NCI-H2029 (cell line): ENCODE measurements around the gene CELF4.
A peak's percentile ranks its signal among the peaks of the same experiment; 100 is the strongest.
"Not testable (repeated sequence)": the region's sequence is repeated elsewhere in the genome, so short reads cannot be mapped to it uniquely, and the experiment has no call there.

ENCODE experiments used
- DNase-seq: peaks from one replicate; lab custom pipeline; 2025; lab: John Stamatoyannopoulos, UW

Gene CELF4

DNA sequence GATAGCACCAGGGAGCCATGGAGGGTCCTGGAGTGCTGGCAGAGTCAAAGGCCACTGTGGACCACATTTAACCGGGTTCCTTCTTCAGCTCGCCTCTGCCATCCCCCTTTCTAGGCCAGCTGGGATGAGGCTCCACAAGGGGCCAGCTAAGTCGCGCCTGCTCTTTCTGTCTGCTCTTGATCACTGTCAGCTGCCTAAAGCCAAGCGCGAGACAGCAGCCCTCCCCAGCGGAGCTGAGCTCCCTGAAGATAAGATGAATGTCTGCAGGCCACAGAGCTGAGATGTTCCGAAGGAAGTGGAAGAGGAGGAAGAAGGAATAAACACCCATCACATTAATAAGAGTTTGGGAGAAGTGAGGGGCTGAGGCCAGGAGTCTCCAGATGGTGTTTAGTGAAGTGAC lies 99.6 kb downstream of the CELF4 start:
- DNase-seq = no peak

DNA sequence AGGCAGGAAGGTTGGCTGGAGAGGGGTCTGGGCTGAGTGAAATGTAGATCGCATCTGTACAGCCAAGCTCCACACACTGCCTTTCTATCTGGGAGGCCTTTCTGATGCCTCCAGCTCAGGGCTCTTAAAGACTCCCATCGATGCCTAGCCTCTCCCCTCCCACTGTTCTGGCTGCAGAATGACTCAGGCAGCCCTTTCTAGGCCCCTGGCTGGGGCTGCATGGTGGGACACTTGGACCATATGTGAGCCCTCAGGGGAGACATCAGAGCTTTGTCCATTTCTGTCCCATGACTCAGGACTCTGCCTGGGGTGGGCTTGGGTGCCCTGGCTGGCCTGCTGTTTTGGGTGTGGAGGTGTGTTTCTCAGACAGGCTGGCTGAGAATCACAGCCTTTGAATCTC lies 101.3 kb downstream of the CELF4 start:
- no peak for DNase-seq

DNA sequence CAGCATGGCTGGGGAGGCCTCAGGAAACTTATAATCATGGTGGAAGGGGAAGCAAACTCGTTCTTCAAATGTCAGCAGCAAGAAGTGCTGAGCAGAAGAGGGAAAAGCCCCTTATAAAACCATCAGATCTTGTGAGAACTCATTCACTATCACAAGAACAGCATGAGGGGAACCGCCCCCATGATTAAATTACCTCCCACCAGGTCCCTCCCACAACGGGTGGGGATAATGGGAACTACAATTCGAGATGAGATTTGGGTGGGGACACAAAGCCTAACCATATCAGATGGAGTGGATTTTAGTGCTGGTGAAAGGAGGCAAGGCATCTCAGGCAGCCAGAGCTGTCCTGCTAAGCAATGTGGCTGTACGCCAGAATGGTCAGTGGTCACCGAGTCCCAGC lies 104.3 kb downstream of the CELF4 start:
- not testable (repeated sequence) for DNase-seq

DNA sequence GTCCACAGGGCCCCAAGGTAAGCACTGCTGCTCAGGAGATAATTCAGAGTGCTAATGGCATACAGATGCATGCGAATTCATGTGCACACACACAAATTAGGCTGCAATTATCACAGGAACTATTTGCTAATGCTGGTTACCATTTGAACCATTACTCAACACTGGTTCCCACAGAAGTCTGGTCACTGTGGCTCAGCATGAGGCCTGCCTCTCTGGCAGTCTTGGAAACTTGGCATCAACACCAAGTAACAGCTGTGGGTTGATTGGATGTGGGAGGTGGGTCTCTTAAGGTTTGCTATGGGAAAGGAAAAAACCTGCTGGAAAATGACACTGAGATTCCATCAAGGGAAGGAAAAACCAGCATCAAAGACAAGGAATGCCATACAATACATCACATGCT lies 105.0 kb downstream of the CELF4 start:
- no peak for DNase-seq

GRCh38 chr18:37458697-37459096 lies 106.9 kb downstream of the CELF4 start:
- DNase-seq = no peak

- no peak for DNase-seq
Observed at GRCh38 chr18:37457753-37458152, 107.8 kb downstream of the CELF4 start.

DNA sequence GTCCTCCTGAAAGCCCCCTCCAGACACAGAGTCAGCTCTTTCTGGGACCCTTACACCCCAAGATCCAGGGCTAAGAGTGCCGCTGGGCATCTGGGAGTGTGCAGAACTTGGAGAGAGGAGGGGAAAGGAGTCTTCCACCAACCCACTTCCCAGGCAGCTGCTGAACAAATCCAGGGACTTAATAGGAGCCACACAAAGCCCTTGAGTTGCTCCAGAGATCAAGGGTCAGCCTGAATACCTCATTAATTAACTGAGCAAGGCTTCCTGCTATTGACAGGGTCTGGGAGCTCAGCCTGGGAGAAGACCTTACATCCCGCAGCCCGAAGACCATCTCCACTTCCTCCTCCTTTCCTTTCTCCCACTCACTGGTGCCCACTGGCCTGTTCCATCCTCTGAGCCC lies 108.3 kb downstream of the CELF4 start:
- DNase-seq = no peak

- DNase-seq = no peak
Observed at GRCh38 chr18:37456873-37457272, 108.7 kb downstream of the CELF4 start.

GRCh38 chr18:37456395-37456794 lies 109.2 kb downstream of the CELF4 start:
- no peak for DNase-seq

DNA sequence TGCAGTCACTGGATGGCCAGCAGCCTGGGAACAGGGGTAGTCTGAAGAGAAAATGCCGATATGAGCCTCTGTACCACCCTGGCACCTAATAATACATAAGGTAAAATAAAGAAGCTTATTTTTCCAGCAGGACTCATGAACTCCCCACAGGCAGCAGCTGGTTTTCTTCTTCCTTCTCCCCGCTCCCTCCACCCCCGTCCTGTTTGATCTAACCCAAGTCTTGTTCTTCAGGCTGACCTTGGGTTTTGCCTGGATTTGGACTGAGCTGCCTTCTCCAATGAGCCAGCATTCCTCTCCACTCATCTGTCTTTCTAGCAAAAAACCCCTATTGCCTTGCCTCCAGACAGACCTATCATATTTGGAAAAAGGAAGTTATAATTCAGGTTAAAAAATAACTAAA lies 111.8 kb downstream of the CELF4 start:
- DNase-seq = no peak

GRCh38 chr18:37452682-37453385 lies 112.8 kb downstream of the CELF4 start:
- DNase-seq = peak; percentile 64

- DNase-seq = no peak
Observed at GRCh38 chr18:37452015-37452414, 113.6 kb downstream of the CELF4 start.

DNA sequence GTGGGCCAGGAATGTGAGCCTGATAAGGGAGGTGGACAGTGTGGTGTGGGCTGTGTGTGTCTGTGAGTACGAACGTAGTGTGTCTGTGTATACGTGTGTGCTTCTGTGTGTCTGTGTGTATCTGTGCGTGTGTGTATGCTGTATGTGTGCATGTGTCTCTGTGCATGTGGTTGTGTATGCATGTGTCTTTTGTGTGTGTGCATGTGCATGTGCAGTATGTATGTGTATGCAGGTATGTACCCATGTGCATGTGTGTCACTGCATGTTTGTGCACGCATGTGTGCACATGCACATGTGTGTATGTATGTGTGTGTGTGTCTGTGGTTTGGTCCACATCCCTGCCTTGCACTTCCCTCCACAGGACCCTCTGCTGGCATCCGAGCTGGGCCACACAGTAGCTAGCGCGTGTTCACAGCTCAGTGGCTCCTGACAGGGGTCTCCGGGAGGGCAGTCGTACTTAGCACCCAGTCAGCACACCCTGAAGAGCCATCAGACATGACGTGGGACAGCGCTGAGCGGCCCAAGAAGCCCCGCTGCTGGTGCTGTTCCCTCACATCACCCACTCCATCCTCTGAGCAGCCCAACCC lies 114.3 kb downstream of the CELF4 start:
- no peak for DNase-seq

- DNase-seq = peak; percentile 18
Observed at GRCh38 chr18:37450434-37451132, 115.0 kb downstream of the CELF4 start.

- DNase-seq = no peak
Observed at GRCh38 chr18:37449618-37450017, 116.0 kb downstream of the CELF4 start.

GRCh38 chr18:37448946-37449345 lies 116.7 kb downstream of the CELF4 start:
- no peak for DNase-seq

- no peak for DNase-seq
Observed at GRCh38 chr18:37447962-37448888, 117.4 kb downstream of the CELF4 start.

DNA sequence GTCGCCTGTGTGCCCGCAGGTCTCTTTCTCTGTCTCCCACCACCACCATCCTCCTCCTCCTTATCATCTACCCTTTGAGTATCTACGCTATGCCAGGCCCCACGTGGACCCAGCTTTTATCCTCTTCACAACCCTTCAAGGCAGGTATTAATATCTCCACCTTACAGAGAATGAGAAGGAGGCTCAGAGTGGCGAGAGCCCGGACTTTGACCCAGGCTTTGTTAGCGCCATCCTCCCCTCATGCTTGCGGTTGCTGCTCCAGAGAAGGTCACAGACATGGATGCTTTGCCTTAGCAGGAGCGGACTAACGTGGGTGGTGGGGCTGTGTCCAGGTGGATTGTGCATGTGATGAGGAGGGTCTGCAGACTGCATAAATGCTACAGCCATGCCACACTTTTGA lies 119.8 kb downstream of the CELF4 start:
- DNase-seq = no peak

DNA sequence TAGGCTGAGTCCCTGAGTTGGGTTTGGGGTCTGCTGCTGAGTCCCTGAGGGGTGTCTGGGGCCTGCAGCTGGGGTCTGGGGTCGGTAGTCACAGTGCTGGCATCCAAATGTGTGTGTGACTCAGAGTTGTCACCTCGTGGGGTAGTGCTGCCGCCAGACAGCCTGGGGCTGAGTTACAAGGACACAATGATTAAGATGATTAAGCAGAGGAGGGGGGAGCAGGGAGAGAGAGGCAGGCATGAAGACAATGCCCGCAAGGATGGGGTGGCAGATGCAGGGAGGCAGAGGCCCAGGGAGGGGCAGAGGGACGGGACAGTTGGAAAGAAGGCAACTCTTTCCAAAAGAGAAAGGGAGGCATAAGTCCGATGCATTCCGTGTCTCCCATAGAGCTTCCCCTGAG lies 120.2 kb downstream of the CELF4 start:
- DNase-seq = no peak

- DNase-seq = no peak
Observed at GRCh38 chr18:37443325-37444055, 122.1 kb downstream of the CELF4 start.

- no peak for DNase-seq
Observed at GRCh38 chr18:37442477-37442876, 123.1 kb downstream of the CELF4 start.

DNA sequence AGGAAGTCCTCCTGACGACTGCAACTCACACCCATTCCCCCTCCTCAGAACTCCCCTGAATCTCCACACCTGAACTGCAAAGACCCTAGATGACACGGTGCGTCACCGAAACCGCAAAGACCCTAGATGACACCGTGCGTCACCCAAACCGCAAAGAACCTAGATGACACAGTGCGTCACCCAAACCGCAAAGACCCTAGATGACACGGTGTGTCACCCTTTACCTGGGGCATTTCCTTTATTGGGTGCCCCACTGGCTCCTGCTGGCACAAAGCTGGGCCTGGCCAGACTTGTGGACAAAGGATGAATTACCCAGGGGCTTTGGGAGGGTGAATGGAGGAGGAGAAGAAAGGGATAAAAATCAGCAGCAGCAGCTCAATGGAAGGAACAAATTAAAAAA lies 123.8 kb downstream of the CELF4 start:
- no peak for DNase-seq
